Measurements from ENCODE around the gene MFNG. TPM values are rescaled to one million over a fixed set of nuclear protein-coding genes. Genes with fewer than 3 reads are reported as not detected.

Gene MFNG
- total RNA-seq, 2 donors from 2014 or later, result 4.4 to 7.3 TPM

- Histone ChIP-seq H3K9me3 (no peaks in the 10 kb centered on the region), H3K27me3 (replicated peaks; ENCODE audit: insufficient read depth) (no peaks in the 10 kb centered on the region), H3K4me3 (no peak overlapping the region), H3K4me1 (replicated peaks) (no peaks in the 10 kb centered on the region), H3K36me3 (no peaks in the 10 kb centered on the region), H3K27ac (no peak overlapping the region)
- intact Hi-C loops (cut with DNase I), result loop anchor here (5.0 kb wide), 1 partner anchor 138 kb away; no protein-coding TSS in a partner anchor
- DNase-seq (ENCODE audit: low spot score), result no peak
- 25% methylated on average over 21 of the region's 21 CpGs for WGBS
- no peak for TF ChIP-seq POLR2A (IDR thresholded peaks at IDR 0.05)
- TF ChIP-seq, protein P1, sequence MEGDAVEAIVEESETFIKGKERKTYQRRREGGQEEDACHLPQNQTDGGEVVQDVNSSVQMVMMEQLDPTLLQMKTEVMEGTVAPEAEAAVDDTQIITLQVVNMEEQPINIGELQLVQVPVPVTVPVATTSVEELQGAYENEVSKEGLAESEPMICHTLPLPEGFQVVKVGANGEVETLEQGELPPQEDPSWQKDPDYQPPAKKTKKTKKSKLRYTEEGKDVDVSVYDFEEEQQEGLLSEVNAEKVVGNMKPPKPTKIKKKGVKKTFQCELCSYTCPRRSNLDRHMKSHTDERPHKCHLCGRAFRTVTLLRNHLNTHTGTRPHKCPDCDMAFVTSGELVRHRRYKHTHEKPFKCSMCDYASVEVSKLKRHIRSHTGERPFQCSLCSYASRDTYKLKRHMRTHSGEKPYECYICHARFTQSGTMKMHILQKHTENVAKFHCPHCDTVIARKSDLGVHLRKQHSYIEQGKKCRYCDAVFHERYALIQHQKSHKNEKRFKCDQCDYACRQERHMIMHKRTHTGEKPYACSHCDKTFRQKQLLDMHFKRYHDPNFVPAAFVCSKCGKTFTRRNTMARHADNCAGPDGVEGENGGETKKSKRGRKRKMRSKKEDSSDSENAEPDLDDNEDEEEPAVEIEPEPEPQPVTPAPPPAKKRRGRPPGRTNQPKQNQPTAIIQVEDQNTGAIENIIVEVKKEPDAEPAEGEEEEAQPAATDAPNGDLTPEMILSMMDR (IDR thresholded peaks at IDR 0.05), result no peak
- TF ChIP-seq POLR2AphosphoS5 (IDR thresholded peaks at IDR 0.05), result no peak
Observed at GRCh38 chr22:37454857-37455686, 31.1 kb downstream of the MFNG start.

DNA sequence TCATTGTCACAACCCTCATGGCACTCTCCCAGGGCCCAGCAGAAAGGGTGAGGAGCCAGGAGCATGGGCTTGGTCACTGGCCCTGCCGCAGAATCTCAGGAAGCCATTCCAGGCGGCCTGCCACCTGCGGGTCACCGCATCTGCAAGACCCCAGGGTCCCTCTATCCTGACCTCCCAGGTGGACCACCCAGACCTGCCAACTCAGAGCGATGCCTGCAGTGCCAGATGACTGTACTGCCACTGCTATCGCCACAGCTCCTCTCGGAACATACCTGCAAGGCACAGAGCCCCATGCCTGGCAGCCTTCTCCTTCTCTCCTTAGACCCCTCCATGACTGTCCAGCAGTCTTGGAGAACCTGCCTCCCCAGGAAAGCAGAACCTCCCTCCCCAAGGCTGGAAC is 32.5 kb downstream of the MFNG start:
- DNase-seq (ENCODE audit: low spot score), result no peak
- Histone ChIP-seq H3K27ac (no peak overlapping the region), H3K27me3 (replicated peaks; ENCODE audit: insufficient read depth) (no peaks in the 10 kb centered on the region), H3K4me3 (no peak overlapping the region), H3K36me3 (no peaks in the 10 kb centered on the region), H3K9me3 (no peaks in the 10 kb centered on the region), H3K4me1 (replicated peaks) (no peaks in the 10 kb centered on the region)
- intact Hi-C loops (cut with DNase I), result no loop called here
- TF ChIP-seq, protein P1 (IDR thresholded peaks at IDR 0.05), result no peak
- TF ChIP-seq POLR2A (IDR thresholded peaks at IDR 0.05) (no peak), POLR2AphosphoS5 (IDR thresholded peaks at IDR 0.05) (no peak)
- WGBS, result 92% methylated on average over 7 of the region's 7 CpGs

- Histone ChIP-seq H3K4me1 (replicated peaks) (no peaks in the 10 kb centered on the region), H3K27me3 (replicated peaks; ENCODE audit: insufficient read depth) (peaks cover 3% of the 10 kb centered on the region), H3K4me3 (no peak overlapping the region), H3K9me3 (no peaks in the 10 kb centered on the region), H3K27ac (no peak overlapping the region), H3K36me3 (no peaks in the 10 kb centered on the region)
- intact Hi-C loops (cut with DNase I), result no loop called here
- DNase-seq (ENCODE audit: low spot score), result no peak
- WGBS, result 52% methylated on average over 1 of the region's 1 CpG
- TF ChIP-seq POLR2AphosphoS5 (IDR thresholded peaks at IDR 0.05) (no peak), POLR2A (IDR thresholded peaks at IDR 0.05) (no peak)
- TF ChIP-seq, protein P1 (IDR thresholded peaks at IDR 0.05), result no peak
Observed at GRCh38 chr22:37451218-37451617, 35.0 kb downstream of the MFNG start.

GRCh38 chr22:37449331-37450001 is 36.7 kb downstream of the MFNG start:
- no peaks in the 10 kb centered on the region for H3K4me1 ChIP-seq (replicated peaks)
- no peak overlapping the region for H3K4me3 ChIP-seq
- intact Hi-C loops (cut with DNase I), result no loop called here
- peaks cover 3% of the 10 kb centered on the region for H3K27me3 ChIP-seq (replicated peaks; ENCODE audit: insufficient read depth)
- TF ChIP-seq, protein P1 (IDR thresholded peaks at IDR 0.05), result no peak
- TF ChIP-seq POLR2AphosphoS5 (IDR thresholded peaks at IDR 0.05) (no peak), POLR2A (IDR thresholded peaks at IDR 0.05) (no peak)
- no peaks in the 10 kb centered on the region for H3K36me3 ChIP-seq
- DNase-seq (ENCODE audit: low spot score), result no peak
- no peak overlapping the region for H3K27ac ChIP-seq
- 50% methylated on average over 15 of the region's 15 CpGs for WGBS
- no peaks in the 10 kb centered on the region for H3K9me3 ChIP-seq

Measured in prostate gland (tissue), 2 donors.